Hepatic stellate cell (primary cell): ENCODE measurements around the gene DKK1.
A peak's percentile ranks its signal among the peaks of the same experiment; 100 is the strongest.

Experiments used
- DNase-seq: peaks from one replicate; pipeline ENCODE4 v3.0.0; 2011; ENCODE audit warnings: low spot score

DKK1 gene

GRCh38 chr10:52313933-52314821 is at the start of gene DKK1:
Gene DKK1, plus strand, starts transcription at chr10:52314281. Its CDS starts 154 bp downstream, at chr10:52314435.
- peak; percentile 76 for DNase-seq

GRCh38 chr10:52265131-52265926 is 48.8 kb upstream of the DKK1 start:
- no peak for DNase-seq

- DNase-seq: no peak
Observed at GRCh38 chr10:52266858-52267257, 47.2 kb upstream of the DKK1 start.

GRCh38 chr10:52268790-52269189 is 45.3 kb upstream of the DKK1 start:
- no peak for DNase-seq

- DNase-seq: no peak
Observed at GRCh38 chr10:52269233-52269632, 44.8 kb upstream of the DKK1 start.

- DNase-seq: no peak
Observed at GRCh38 chr10:52276163-52276562, 37.9 kb upstream of the DKK1 start.

- DNase-seq: no peak
Observed at GRCh38 chr10:52276986-52277385, 37.1 kb upstream of the DKK1 start.

GRCh38 chr10:52279546-52279945 is 34.5 kb upstream of the DKK1 start:
- no peak for DNase-seq

- no peak for DNase-seq
Observed at GRCh38 chr10:52280051-52280450, 34.0 kb upstream of the DKK1 start.

GRCh38 chr10:52283174-52283573 is 30.9 kb upstream of the DKK1 start:
- DNase-seq: no peak

- no peak for DNase-seq
Observed at GRCh38 chr10:52284416-52285013, 29.6 kb upstream of the DKK1 start.

- no peak for DNase-seq
Observed at GRCh38 chr10:52287866-52288265, 26.2 kb upstream of the DKK1 start.

GRCh38 chr10:52297747-52298146 is 16.3 kb upstream of the DKK1 start:
- DNase-seq: no peak

GRCh38 chr10:52300599-52301277 is 13.3 kb upstream of the DKK1 start:
- DNase-seq: no peak

GRCh38 chr10:52308251-52309031 is 5.6 kb upstream of the DKK1 start:
- peak; percentile 75 for DNase-seq

GRCh38 chr10:52312942-52313255 is 1.2 kb upstream of the DKK1 start:
- DNase-seq: no peak

GRCh38 chr10:52313256-52313932 is 687 bp upstream of the DKK1 start:
- no peak for DNase-seq

- DNase-seq: peak; percentile 50
Observed at GRCh38 chr10:52314822-52315552, 906 bp downstream of the DKK1 start.

GRCh38 chr10:52316001-52316400 is 1.9 kb downstream of the DKK1 start:
- DNase-seq: no peak

GRCh38 chr10:52316500-52316899 is 2.4 kb downstream of the DKK1 start:
- no peak for DNase-seq
